NOMO-1 (cell line): ENCODE results near the gene STRBP.
"Not testable (repeated sequence)": the region's sequence is repeated elsewhere in the genome, so short reads cannot be mapped to it uniquely, and the experiment has no call there.

Experiments used
- DNase-seq, 2 experiments: peaks; one replicate each; lab custom pipeline; 2025; ENCODE audit not compliant: unreplicated experiment in 2 of 2; lab: John Stamatoyannopoulos, UW

Gene STRBP

DNA sequence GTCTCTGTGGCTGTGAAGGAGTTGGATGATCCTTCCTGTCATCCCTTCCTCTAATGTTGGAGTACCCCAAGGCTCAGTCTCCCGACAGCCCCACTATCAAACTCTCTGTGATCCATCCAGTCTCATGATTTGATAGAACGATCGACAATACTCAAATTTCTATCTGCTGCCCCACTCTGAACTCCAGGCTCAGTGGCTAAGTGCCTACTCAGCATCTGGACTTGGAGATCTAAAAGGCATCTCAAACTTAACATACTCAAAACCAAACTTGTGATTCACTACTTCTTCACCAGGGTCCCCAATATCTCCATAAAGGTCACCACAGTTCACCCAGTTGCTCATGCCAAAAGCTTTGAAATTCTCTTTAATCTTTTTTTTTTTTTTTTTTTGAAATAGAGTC lies 15.1 kb upstream of the STRBP start:
- no peak for DNase-seq

DNA sequence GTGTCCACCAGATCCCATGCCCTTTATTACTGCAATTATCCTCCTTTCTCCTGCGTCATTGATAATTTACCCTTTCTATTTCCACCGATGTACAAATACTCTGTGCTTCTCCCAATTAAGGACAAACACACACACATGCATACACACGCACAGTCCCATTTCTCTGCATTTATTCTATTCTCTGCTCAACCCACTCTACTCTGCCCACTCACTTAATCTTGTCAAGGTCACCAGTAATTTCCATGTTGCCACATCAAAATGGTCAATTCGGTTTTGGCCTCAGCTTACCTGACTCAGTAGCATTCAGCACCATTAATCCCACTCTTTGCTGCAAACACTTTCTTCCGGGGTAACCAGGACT lies 14.6 kb upstream of the STRBP start:
- DNase-seq = no peak

DNA sequence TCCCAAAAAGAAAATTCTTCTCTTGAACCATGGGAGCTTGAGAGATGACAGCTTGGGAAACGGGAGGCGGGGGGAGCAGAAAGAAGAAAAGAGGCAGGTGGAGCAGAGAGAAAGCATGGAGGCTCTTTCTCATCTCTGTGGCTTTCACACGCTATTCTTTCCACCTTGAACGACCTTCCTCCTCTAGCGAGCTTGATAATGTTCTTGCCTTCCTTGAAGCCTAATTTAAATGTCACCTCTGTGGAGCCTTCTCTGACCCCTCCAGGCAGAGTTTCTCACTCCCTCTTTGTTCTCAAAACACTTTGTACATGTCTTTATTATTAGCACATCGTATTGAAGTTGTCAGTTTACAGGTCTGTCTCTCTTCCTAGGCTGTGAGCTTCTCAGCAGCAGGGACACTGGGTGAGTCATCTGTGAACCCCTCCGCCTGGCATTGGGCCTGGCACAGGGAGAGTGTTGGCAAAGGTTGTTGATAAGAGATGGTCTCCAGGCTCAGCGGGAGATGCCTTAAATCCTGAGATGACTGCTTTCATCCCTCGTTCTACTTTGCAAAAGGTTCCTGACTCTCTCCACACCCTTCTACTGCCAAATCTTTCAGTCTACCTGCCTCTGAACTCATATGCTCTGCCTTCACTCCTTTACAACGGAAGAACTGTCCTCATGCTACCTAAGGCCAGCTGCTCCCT lies 14.1 kb upstream of the STRBP start:
- DNase-seq = no peak

DNA sequence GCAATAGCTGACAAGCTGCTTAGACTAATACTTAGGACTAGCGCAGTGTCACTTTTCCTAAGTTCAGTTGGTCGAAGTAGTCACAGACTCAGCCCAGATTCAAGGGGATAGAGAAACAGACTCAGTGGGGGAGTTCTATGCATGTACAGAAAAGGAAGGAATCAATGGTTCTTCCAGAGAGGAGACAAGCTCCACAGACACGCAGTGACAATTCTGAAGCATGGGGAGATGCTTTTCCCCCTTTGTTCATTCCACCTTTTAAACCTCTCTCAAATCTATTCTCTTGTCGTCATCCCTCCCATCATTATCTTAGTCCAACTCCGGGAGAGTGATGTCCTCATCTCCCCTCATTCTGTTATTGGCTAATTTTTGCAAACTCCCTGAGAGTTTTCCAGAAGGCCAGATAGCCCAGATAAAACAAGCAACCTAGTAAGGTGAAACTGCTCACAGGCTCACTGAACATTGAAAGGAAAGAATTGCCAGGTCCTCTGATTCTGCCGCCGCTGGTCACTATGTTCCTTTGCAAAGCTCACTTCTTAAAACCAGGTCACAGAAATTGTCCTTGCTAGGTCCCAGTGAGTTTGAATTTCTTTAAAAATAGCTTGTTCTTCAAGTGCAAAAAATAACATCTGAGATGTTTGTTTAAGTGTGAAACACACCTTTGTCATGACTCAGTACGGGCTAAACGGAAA lies 13.4 kb upstream of the STRBP start:
- DNase-seq = no peak

DNA sequence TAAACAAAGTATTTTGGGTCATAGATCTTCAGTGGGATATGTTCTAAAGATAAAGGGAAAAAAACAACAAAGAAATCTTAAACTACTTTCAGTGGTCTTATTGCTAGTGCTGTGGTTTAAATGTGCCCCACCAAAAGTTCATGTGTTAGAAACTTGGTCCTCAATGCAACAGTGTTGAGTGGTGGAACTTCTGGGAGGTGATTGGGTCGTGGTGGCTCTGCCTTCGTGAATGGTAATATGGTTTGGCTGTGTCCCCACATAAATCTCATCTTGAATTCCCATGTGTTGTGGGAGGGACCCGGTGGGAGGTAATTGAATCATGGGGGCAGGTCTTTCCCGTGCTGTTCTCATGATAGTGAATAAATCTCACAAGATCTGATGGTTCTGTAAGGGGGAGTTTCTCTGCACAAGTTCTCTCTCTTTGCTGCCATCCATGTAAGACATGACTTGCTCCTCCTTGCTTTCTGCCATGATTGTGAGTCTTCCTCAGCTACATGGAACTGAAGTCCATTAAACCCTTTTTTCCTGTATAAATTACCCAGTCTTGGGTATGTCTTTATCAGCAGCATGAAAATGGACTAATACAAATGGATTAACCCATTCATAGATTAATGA lies 10.6 kb upstream of the STRBP start:
- DNase-seq = not testable (repeated sequence)

DNA sequence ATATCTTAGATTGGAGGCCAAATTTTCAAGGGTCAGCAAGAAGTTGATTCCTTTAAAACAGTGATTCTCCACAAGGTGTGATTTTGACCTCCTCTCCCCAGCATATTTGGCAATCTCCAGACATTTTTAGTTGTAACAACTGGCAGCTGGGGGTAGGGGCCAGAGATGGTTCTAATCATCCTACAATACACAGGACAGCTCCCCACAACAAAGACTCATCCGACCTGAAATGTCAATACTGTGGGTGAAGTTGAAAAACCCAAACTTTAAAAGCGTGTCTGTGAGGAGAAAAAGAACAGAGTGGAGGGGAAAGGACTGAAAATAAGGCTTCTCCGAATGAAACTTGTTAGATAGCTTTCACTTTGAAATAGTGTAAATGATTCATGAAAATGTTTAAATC lies 10.0 kb upstream of the STRBP start:
- DNase-seq = no peak

DNA sequence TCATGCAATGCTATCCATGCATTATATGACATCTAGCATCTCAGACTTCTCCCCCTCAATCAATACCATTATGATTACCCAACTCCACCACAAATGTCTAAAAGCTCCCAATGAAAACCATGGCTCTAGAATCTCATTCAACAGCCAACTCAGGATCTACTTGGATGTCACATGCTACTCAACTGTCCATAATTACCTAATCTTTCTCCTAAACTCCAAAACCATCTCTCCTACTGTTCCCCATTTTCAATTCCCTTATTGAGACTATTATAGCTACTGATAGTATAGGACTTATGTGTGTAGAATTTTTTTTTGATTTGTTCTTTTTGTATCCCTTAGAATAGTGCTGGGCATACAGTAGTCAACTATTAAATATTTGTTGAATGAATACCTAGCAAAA lies 8.2 kb upstream of the STRBP start:
- no peak for DNase-seq

DNA sequence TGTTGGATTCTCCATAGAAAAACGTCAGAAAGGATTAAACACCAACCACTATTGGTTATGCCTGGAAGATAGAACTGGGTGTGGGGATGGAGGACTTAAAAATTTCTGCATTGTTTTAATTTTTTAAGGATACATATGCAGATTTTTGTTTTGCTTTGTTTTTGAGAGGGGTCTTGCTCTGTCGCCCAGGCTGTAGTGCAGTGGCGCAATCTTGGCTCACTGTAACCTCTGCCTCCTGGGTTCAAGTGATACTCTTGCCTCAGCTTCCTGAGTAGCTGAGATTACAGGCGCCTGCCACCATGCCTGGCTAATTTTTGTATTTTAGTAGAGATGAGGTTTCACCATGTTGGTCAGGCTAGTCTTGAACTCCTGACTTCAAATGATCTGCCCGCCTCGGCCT lies 2.7 kb upstream of the STRBP start:
- not testable (repeated sequence) for DNase-seq

DNA sequence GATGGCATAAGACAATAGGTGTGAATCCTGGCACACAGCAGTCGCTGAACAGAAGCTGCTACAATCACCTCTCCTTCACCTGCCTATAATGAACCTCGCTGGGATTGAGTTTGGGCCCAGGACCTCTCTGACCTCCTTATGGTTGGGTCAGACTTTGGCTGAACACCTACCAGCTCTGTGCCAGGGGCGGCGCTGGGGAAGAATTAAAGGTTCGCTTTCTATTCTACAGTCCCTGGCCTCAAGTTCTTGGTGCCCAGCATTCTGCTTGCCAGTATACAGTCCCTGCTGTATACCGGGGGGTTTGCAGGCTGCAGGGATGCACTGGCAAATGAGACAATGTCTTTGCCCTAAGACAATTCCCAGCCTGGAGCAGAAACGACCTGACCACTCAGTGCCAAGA lies 895 bp upstream of the STRBP start:
- DNase-seq = no peak

DNA sequence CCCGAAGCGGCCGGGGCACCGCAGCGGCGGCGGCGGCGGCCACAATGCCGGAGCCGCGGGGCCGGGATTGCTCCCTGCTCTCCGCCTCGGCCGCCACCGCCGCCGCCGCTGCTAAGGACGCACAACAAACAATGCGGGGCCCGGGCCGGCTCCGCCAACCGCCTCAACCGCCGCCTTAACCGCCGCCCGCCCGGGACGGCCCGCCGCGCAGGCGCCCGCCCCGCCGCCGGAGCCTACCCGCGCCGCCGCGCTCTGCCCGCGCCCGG lies 254 bp downstream of the STRBP start:
- DNase-seq = no peak

DNA sequence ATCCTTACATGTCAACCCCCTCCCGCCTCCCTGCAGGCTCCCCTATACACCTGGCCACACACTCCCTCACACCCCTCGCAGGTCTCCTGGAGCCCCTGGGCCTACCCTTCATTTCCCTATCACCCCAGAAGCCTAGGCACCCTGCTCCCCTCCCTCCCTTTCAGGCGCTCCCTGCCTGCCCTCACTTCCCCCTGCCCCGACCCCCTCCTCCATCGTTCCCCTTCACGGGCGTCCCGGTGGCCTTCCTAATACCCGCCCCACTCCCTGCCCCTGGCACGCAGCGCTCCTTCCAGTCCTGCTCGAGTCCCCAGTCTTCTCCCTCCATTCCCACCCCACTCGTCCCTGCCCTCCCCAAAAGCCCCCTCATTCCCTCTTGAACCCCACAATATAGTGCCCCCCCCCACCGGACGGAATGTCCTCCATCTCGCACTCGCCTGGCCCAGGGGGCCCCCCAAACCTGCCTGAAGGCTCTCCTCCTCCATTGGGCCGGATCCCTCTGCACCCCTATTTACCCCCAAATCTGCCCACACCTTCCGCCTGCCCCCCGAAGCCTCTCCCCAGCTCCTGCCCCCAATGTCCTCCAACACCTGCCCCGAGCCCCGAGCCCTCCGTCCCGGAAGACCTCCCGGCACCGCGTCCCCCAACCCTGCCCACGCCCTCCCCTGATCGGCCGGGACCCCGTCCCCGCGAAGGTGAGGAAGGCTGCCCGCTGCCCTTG lies 746 bp downstream of the STRBP start:
- DNase-seq = no peak

DNA sequence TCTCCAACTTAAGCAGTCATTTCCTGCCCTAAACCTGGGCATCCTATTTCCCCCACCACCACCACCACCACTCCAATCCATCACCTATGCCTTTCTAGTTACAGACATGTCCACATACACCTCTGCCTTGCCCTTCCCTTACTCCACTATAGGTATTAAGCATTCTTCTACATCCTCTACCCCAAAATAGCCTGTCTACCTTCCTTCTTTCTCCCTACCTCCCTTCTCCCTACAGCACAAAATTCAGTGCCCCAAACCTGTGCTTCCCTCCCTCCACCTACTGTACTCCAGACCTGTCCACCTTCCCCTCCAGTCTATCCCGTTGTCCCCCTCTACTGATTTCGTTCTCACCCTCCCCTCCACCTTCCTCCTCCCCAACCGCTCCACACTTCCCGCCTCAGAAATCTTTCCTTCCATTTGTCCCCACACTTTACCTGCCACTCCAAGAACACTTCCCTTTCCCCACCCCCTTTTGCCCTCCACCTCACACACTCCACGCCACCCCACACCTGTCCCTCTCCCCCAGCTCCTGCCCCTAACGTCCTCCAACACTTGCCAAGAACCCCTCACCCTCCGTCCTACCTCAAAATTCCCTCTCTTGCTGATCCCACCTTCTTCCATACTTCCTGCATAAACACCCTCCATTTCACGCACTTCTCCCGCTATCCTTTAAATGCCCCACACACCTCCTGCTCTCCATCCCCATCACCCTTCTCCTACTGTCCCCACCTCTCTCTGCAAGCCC lies 1.6 kb downstream of the STRBP start:
- DNase-seq = no peak

DNA sequence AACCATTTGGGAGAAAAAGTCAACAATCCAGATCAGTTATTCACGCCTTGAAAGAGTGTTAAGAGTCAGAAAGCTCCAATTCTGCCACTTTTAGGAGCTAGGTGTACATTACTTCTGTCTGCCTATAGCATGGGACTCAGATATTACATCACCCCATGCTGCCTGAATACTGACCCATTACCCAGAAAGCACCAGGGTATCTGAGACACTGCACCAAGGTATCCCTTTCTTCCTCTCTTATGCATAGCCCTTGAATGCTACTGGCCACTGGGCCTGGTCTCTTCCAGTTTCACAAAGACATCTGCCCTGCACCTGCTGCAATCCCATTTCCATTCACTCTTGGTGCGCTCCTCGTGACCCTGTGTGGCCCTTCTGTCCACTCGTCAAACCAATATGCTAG lies 2.6 kb downstream of the STRBP start:
- DNase-seq = no peak

DNA sequence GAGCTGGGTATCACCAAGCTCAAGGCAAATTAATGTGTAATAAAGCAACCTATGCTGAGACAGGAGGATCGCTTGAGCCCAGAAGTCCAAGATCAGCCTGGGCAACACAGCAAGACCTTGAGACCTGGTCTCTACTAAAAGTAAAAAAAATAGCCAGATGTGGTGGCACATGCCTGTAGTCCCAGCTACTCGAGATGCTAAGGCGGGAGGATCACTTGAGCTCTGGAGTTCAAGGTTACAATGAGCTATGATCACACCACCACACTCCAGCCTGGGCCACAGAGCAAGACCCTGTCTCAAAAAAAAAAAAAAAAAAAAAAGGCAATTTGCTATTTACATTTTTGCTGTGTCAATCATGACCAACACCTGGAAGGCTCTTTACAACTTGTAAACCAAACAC lies 5.2 kb downstream of the STRBP start:
- DNase-seq = no peak

DNA sequence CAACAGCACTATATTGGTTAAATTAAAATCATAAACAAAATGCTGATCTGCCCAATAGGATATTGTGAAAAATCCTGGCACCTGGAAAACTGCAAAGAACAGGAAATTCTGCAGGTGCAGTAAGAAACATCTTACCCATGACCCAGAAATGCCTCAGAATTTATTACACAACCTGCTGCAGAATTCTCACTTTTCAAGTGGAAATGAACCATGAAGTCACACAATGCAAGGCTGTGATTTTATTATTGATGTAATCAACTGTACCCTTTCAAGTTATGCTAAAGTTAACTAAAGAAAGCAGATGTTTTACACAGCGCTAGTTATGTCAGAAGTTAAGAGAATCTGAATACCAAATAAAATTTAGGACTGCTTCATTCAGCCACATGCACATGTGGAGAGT lies 6.0 kb downstream of the STRBP start:
- no peak for DNase-seq

DNA sequence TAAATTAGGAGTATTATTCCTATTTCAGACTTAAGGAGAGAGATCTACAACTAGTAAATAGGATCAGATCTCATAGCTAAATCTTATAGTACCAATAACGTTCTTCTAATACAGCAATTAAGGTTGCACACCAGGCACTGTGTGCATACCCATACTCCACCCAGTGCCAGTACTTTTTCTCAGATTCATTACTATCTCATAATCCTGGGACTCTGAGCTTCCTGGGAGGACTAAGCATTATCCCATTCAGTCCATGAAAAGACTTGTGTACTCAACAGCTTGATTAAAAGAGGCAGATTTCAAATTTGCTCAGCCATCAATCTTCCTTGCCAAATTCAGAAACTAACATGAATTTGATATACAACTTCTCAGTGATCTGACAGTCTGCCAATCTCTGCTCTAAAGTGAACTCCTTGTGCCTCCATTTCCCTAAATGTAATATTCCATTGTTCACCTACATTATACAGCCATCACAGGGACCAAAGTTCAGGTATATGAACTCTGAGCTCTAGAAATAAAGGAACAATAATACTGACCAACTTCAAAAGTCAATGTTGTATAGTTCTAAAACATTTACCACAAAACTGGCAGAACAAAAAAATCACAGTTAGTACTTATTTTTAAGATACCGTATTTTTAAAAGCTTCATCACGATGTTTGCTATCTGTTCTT lies 7.2 kb downstream of the STRBP start:
- no peak for DNase-seq

DNA sequence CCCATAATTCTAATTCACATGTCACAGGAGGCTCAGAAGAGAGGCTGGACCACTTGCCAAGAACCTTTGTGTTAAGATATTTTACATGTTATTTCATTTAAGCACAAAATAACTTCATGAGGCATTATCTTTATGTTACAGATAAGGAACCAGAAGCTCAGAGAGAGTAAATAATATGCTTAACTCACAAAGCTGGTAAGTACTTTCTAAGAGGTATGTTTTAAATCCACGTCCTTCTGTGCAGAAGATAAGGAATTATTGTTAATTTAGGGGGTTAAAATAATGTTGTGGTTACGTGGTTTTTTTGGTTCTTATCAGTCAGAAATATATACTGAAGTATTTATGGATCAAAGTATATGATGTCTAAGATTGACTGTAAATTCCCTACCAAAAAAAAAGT lies 8.0 kb downstream of the STRBP start:
- DNase-seq = no peak

DNA sequence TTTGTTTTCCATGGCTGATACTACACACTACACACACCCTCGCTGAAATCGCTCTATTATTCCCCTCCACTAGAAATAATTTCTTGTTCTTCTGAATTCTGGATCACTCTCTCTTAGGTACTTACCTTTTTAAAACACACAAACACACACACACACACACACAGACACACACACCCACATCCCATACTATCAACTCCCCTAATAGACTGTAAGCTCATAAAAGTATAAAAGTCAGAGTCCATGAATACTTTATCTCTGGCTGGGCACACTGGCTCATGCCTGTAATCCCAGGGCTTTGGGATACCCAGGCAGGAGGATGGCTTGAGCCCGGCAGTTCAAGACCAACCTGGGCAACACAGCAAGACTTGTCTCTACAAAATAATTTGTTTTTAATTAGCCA lies 11.1 kb downstream of the STRBP start:
- no peak for DNase-seq

DNA sequence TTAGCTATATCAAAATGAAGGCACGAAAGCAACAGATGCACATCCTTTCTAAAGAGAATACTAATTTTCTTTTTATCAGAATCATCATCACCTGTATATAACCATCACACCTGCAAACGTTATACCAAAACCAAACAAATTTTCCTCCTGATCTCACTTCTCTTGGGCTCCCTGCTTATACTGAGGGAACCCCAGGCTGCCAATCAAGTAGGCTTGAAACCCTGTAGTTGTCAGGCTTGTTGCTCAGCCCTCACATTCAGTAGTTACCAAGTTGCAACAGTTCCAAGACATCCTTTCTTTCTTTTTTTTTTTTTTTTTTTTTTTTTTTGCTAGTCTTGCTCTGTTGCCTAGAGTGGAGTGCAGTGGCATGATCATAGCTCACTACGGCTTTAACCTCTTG lies 12.7 kb downstream of the STRBP start:
- DNase-seq = no peak

DNA sequence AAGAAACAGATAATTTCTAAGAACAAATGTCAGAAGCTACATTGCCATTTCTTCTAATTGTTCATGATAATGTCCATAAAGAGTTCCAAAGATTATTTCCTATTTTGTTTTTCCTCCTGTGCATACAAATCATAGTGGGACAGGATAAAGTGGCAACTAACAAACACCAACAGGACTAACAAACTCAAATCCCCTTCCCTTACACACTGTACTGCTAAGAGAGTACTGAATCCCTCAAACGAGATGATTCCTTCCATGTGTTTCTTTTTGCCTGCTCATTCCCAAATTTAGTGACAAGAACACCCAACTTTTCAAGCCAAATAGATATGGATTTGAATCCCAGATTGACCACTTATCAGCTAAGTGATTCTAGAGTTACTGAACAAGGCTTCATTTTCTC lies 15.2 kb downstream of the STRBP start:
- DNase-seq = no peak

DNA sequence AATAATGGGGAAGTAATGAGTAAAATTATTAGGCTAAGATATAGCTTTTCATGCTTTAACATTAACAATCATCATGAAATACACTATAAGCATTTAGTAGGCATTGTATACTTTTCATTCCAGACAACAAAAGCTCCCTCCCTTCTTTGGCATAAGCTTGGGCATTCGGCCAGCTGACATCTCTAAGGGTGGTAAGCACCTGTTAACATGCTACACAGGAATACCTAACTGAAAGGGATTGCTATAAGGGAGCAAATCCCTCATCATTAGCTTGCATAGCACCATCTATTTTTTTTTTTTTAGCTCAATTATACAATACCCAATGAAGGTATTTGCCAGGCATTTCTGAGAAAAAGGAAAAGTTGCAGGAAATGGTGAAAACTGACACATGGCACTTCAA lies 16.6 kb downstream of the STRBP start:
- DNase-seq = no peak
